Neural cell (in vitro differentiated cells): ENCODE measurements around the gene BMP8B. TPM values are rescaled to one million over a fixed set of nuclear protein-coding genes. Genes with fewer than 3 reads are reported as not detected.

Experiments
- H2AFZ ChIP-seq: fragments of 200-600, 300-800 bp; sonication (generic), shearing (Covaris generic); 2 replicates; pipeline ENCODE4 v1.6.0; 2014; ENCODE audit warnings: low read depth, mild to moderate bottlenecking, antibody characterized with exemption, low read length, moderate library complexity
- H3F3A ChIP-seq: fragments of 200-600 bp; shearing (Covaris generic); 2 replicates; pipeline ENCODE4 v1.6.1; 2016; ENCODE audit warnings: mild to moderate bottlenecking, moderate library complexity, mixed read lengths, antibody characterized with exemption, low read length; ENCODE audit not compliant: insufficient read depth, poor library complexity, severe bottlenecking
- H3K27ac ChIP-seq: fragments of 200-600, 300-800 bp; sonication (generic), shearing (Covaris generic); 2 replicates; pipeline ENCODE4 v1.5.1; 2014; ENCODE audit warnings: mild to moderate bottlenecking, low read length, moderate library complexity
- H3K27me3 ChIP-seq: fragments of 300-800, 200-600 bp; sonication (generic), shearing (Covaris generic); 2 replicates; pipeline ENCODE4 v1.6.0; 2014; ENCODE audit warnings: mild to moderate bottlenecking, low read depth, low read length, moderate library complexity; ENCODE audit not compliant: insufficient read depth
- H3K36me3 ChIP-seq: fragments of 300-800, 200-600 bp; sonication (generic), shearing (Covaris generic); 2 replicates; pipeline ENCODE4 v1.5.1; 2014; ENCODE audit warnings: mild to moderate bottlenecking, antibody characterized with exemption, low read length, moderate library complexity; ENCODE audit not compliant: insufficient read depth
- H3K4me2 ChIP-seq: fragments of 300-800, 200-600 bp; sonication (generic), shearing (Covaris generic); 2 replicates; pipeline ENCODE4 v1.6.0; 2014; ENCODE audit warnings: mild to moderate bottlenecking, low read length
- H3K4me3 ChIP-seq: fragments of 300-800, 200-600 bp; sonication (generic), shearing (Covaris generic); 2 replicates; pipeline ENCODE4 v1.5.1; 2014; ENCODE audit warnings: mild to moderate bottlenecking, low read length, moderate library complexity
- H3K79me2 ChIP-seq: fragments of 200-600 bp; shearing (Covaris generic); replicated peaks from 2 replicates; pipeline ENCODE4 v1.6.0; 2014; ENCODE audit warnings: mild to moderate bottlenecking, low read length, moderate library complexity; ENCODE audit not compliant: insufficient read depth
- H3K9ac ChIP-seq: fragments of 300-800, 200-600 bp; sonication (generic), shearing (Covaris generic); 2 replicates; pipeline ENCODE4 v1.6.1; 2016; ENCODE audit warnings: mild to moderate bottlenecking, low read length, mixed read lengths
- H3K9me2 ChIP-seq: fragments of 200-600 bp; shearing (Covaris generic); 2 replicates; pipeline ENCODE4 v1.6.1; 2016; ENCODE audit warnings: mild to moderate bottlenecking, low read length, mixed read lengths; ENCODE audit not compliant: insufficient read depth
- H3K9me3 ChIP-seq: fragments of 200-600, 300-800 bp; sonication (generic), shearing (Covaris generic); 2 replicates; pipeline ENCODE4 v1.6.1; 2016; ENCODE audit warnings: mild to moderate bottlenecking, mixed run types, low read length, moderate library complexity, mixed read lengths
- H4K20me1 ChIP-seq: fragments of 200-600 bp; shearing (Covaris generic); 2 replicates; pipeline ENCODE4 v1.6.1; 2016; ENCODE audit warnings: mild to moderate bottlenecking, mixed run types; ENCODE audit not compliant: insufficient read depth
- CTCF ChIP-seq: fragments of 450-650 bp; IDR thresholded peaks from 2 replicates; pipeline ENCODE4 v1.5.1; 2014; ENCODE audit warnings: antibody characterized with exemption, mild to moderate bottlenecking, moderate library complexity; ENCODE audit not compliant: poor library complexity, severe bottlenecking
- EP300 ChIP-seq: fragments of 450-650 bp; conservative IDR thresholded peaks from 2 replicates; pipeline ENCODE4 v1.6.1; 2014; ENCODE audit warnings: antibody characterized with exemption, mild to moderate bottlenecking, moderate library complexity; ENCODE audit not compliant: poor library complexity, severe bottlenecking
- EZH2 ChIP-seq: fragments of 200-600, 300-800 bp; shearing (Covaris generic), sonication (generic); IDR thresholded peaks from 2 replicates; pipeline ENCODE4 v1.6.1; 2014; ENCODE audit warnings: antibody characterized with exemption, low read length, borderline replicate concordance, mild to moderate bottlenecking; ENCODE audit not compliant: insufficient read depth, poor library complexity, severe bottlenecking
- MXI1 ChIP-seq: fragments of 450-650 bp; conservative IDR thresholded peaks from 2 replicates; pipeline ENCODE4 v1.6.1; 2014; ENCODE audit warnings: antibody characterized with exemption, mild to moderate bottlenecking; ENCODE audit not compliant: poor library complexity, severe bottlenecking
- POLR2AphosphoS5 ChIP-seq: IDR thresholded peaks from 2 replicates; pipeline ENCODE4 v1.6.1; 2012
- RAD21 ChIP-seq: fragments of 450-650 bp; conservative IDR thresholded peaks from 2 replicates; pipeline ENCODE4 v1.6.1; 2014; ENCODE audit warnings: antibody characterized with exemption, mild to moderate bottlenecking, moderate library complexity
- REST ChIP-seq: IDR thresholded peaks from 2 replicates; pipeline ENCODE4 v1.6.1; 2012; ENCODE audit warnings: borderline replicate concordance
- SMC3 ChIP-seq: fragments of 450-650 bp; conservative IDR thresholded peaks from 2 replicates; pipeline ENCODE4 v1.6.1; 2014; ENCODE audit warnings: antibody characterized with exemption, mild to moderate bottlenecking, moderate library complexity; ENCODE audit not compliant: poor library complexity
- TAF1 ChIP-seq: IDR thresholded peaks from 2 replicates; pipeline ENCODE4 v1.6.1; 2012; ENCODE audit warnings: low read depth
- polyA plus RNA-seq: library from polyadenylated mRNA; depleted of rRNA; stranded (reverse); fragments of >200 nt; gene quantifications from 2 replicates; pipeline ENCODE4 v1.2.3, GENCODE V29; 2014

BMP8B gene
- polyA plus RNA-seq, 1 donor from 2014 or later, result 0.04 TPM

DNA sequence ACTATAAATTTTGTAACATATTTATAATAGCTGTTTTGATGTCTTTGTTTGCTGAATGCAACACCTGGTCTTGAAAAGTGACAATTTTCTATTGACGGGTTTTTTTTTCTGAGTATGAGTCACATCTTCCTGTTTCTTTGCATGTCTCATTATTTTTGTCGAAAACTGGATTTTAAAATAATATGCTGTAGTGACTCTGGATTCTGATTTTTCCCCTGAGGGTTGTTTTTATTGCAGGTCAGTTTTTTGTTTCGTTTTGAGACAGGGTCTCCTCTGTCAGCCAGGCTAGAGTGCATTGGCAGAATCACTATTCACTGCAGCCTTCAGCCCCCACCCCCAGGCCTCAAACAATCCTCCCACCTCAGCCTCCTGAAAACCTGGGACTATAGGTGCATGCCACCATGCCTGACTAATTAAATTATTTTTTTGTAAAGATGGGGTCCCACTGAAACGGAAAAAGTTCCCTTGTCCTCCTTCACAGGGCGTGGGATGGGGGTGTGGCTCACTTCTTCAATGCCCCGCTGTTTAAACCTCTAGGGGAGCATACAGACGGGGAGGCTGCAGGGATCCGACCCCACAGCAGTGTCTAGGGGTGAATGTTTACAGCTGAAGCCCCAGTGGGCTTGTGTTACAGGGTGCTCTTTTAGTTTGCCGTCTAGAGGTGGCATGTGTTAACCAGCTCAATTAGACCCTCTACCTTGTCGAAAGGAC lies 61.3 kb downstream of the BMP8B start:
- H3K27me3 ChIP-seq, result peaks cover 42% of the 10 kb centered on the region

DNA sequence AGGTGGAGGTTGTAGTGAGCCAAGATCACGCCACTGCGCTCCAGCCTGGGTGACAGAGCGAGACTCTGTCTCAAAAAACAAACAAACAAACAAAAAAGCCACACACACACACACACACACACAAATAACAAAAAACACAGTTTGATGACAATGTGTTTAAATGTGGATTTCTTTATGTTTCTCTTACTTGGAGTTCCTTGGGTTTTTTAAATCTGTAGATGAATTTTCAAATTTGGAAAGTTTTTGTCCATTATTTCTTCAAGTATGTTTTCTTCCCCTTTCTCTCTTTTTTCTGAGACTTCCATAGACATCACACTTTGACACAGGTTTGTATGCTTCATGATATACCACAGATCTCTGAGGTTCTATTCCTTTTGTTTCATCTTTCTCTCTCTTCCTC lies 62.1 kb downstream of the BMP8B start:
- Histone ChIP-seq H3K27ac (no peak overlapping the region), H3K4me3 (no peak overlapping the region), H3K27me3 (peaks cover 48% of the 10 kb centered on the region)
- no peak for TF ChIP-seq POLR2AphosphoS5
- no peak for TF ChIP-seq EZH2
- no peak for TF ChIP-seq EP300
- TF ChIP-seq MXI1, result no peak
- no peak for TF ChIP-seq REST
- TF ChIP-seq TAF1, result no peak
- no peak for TF ChIP-seq SMC3
- no peak for TF ChIP-seq RAD21

More for the DNA sequence above, 61.3 kb downstream of the BMP8B start:
- Histone ChIP-seq H3K9me3 (no peaks in the 10 kb centered on the region), H3F3A (no peaks in the 10 kb centered on the region), H3K9ac (no peak overlapping the region), H3K27ac (no peak overlapping the region), H3K4me2 (no peak overlapping the region), H4K20me1 (no peaks in the 10 kb centered on the region), H3K4me3 (no peak overlapping the region), H3K79me2 (no peaks in the 10 kb centered on the region), H3K9me2 (no peaks in the 10 kb centered on the region), H2AFZ (no peak overlapping the region), H3K36me3 (no peaks in the 10 kb centered on the region)
- TF ChIP-seq MXI1, result no peak
- TF ChIP-seq REST, result no peak
- no peak for TF ChIP-seq SMC3
- no peak for TF ChIP-seq EZH2
- TF ChIP-seq EP300, result no peak
- no peak for TF ChIP-seq CTCF
- no peak for TF ChIP-seq POLR2AphosphoS5
- no peak for TF ChIP-seq TAF1

More for the DNA sequence above, 62.1 kb downstream of the BMP8B start:
- Histone ChIP-seq H2AFZ (no peak overlapping the region), H3F3A (no peaks in the 10 kb centered on the region), H3K36me3 (no peaks in the 10 kb centered on the region), H3K4me2 (no peak overlapping the region), H3K9me3 (no peaks in the 10 kb centered on the region), H4K20me1 (no peaks in the 10 kb centered on the region), H3K79me2 (no peaks in the 10 kb centered on the region), H3K9me2 (no peaks in the 10 kb centered on the region), H3K9ac (no peak overlapping the region)
